Endothelial cell (in vitro differentiated cells): ENCODE data around the gene TMIGD3. TPM values are rescaled to one million over a fixed set of nuclear protein-coding genes. Genes with fewer than 3 reads are reported as not detected.

Source experiments
- DNase-seq: peaks from one replicate; pipeline ENCODE4 v3.0.0; 2021; ENCODE audit warnings: low spot score
- H3K27ac Mint-ChIP-seq: one replicate; pipeline ENCODE4 v1.8.0; 2021; ENCODE audit warnings: mixed read lengths, inconsistent platforms; ENCODE audit not compliant: unreplicated experiment
- H3K27me3 Mint-ChIP-seq: one replicate; pipeline ENCODE4 v1.8.0; 2021; ENCODE audit warnings: mild to moderate bottlenecking, moderate library complexity, mixed read lengths, inconsistent platforms; ENCODE audit not compliant: unreplicated experiment
- H3K36me3 Mint-ChIP-seq: one replicate; pipeline ENCODE4 v1.8.0; 2021; ENCODE audit warnings: mild to moderate bottlenecking, low read depth, mixed read lengths, inconsistent platforms; ENCODE audit not compliant: unreplicated experiment
- H3K4me1 Mint-ChIP-seq: one replicate; pipeline ENCODE4 v1.8.0; 2021; ENCODE audit warnings: mild to moderate bottlenecking, mixed read lengths, inconsistent platforms; ENCODE audit not compliant: unreplicated experiment
- H3K4me3 Mint-ChIP-seq: one replicate; pipeline ENCODE4 v1.8.0; 2021; ENCODE audit warnings: mild to moderate bottlenecking, mixed read lengths, inconsistent platforms; ENCODE audit not compliant: unreplicated experiment
- H3K9me3 Mint-ChIP-seq: one replicate; pipeline ENCODE4 v1.8.0; 2021; ENCODE audit warnings: mixed read lengths, inconsistent platforms; ENCODE audit not compliant: unreplicated experiment
- total RNA-seq: library from RNA; stranded (reverse); fragmentation: NEBNext Ultra II Directional; extraction: Animal tissue kit (Norgen Biotek cat#: 25700); gene quantifications from one replicate; pipeline ENCODE4 v1.2.1, GENCODE V29; 2021; ENCODE audit not compliant: unreplicated experiment
- TF ChIP-seq, protein P1 (sequence below): fragments of 200-600 bp; sonication (generic); IDR thresholded peaks from one replicate; pipeline ENCODE4 v1.5.0; 2021; ENCODE audit warnings: antibody characterized with exemption; ENCODE audit not compliant: unreplicated experiment

Gene TMIGD3
- total RNA-seq, 1 donor from 2014 or later, result 1.1 TPM

DNA sequence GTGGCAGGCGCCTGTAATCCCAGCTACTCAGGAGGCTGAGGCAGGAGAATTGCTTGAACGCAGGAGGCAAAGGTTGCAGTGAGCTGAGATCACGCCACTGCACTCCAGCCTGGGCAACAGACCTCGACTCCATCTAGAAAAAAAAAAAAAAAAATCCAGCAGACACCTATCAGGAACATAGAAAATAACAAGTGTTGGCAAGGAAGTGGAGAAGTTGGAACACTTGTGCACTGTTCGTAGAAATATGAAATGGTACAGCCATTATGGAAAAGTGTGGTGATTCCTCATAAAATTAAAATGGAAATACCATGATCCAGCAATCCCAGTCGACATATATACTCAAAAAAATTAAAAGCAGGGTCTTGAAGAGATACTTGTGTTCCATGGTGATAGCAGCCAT lies 41.7 kb downstream of the TMIGD3 start:
- DNase-seq, result no peak
- Mint-ChIP-seq H3K9me3 (no peaks in the 10 kb centered on the region), H3K36me3 (peaks cover 9% of the 10 kb centered on the region), H3K27ac (no peak overlapping the region), H3K4me1 (no peaks in the 10 kb centered on the region), H3K4me3 (no peak overlapping the region), H3K27me3 (peaks cover 1% of the 10 kb centered on the region)
- TF ChIP-seq, protein P1, sequence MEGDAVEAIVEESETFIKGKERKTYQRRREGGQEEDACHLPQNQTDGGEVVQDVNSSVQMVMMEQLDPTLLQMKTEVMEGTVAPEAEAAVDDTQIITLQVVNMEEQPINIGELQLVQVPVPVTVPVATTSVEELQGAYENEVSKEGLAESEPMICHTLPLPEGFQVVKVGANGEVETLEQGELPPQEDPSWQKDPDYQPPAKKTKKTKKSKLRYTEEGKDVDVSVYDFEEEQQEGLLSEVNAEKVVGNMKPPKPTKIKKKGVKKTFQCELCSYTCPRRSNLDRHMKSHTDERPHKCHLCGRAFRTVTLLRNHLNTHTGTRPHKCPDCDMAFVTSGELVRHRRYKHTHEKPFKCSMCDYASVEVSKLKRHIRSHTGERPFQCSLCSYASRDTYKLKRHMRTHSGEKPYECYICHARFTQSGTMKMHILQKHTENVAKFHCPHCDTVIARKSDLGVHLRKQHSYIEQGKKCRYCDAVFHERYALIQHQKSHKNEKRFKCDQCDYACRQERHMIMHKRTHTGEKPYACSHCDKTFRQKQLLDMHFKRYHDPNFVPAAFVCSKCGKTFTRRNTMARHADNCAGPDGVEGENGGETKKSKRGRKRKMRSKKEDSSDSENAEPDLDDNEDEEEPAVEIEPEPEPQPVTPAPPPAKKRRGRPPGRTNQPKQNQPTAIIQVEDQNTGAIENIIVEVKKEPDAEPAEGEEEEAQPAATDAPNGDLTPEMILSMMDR, result no peak

DNA sequence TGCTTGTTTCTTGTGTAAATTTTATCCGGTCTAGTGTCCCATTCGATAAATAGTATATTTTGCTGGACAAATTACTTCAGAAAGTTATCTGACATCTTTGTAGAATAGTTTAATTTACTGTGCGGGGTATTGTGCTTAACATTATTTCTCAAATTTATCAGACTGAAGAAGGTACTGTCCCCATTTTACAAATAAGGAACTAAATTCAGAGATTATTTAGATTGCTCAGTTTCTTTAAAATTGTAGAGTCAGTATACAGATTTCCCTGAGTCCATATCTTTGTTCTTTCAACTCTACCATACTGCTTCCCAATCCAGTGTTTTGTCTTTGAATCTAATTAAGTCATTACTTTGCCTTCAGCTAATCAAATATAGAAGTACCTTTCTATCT lies 47.8 kb downstream of the TMIGD3 start:
- Mint-ChIP-seq H3K36me3 (peaks cover 9% of the 10 kb centered on the region), H3K27me3 (no peaks in the 10 kb centered on the region), H3K27ac (no peak overlapping the region), H3K9me3 (no peaks in the 10 kb centered on the region), H3K4me3 (no peak overlapping the region), H3K4me1 (peaks cover 6% of the 10 kb centered on the region)
- no peak for DNase-seq
- TF ChIP-seq, protein P1, result no peak

DNA sequence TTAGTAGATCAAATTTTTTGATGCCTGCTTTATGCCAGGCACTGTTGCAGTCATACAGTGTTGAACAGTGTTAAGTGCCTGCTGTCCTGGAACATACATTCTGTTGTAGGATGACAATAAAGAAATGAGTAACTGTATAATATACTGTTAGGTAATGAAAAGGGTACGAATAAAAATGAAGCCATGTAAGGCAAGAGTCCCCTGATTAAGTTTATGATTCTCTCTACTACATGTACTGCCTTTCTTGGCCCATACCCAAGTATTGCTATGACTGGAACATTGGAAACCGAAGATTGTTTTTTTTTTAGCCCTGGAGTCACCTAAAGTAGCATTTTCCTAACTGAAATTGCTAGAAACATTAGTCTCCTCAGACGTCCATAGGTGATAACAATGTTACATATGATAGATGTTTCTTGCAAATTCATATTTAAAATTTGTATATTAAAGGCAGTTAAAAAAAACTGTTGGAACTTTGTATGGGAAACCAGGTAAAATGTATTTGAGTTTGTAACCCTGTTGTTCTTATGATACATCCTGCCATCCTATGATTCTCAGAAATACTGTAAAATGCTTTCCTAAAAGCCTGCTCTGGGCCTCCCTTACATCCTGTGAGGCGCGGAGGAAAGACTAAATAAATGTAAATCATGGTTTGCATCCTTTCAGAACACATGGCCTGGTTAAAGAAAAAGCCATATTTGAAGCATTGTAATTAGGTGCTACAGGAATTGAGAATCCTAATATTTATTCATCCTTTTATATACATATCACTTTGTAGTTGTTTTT lies 48.4 kb downstream of the TMIGD3 start:
- Mint-ChIP-seq H3K9me3 (no peaks in the 10 kb centered on the region), H3K36me3 (peaks cover 9% of the 10 kb centered on the region), H3K27ac (no peak overlapping the region), H3K4me3 (no peak overlapping the region), H3K4me1 (peaks cover 6% of the 10 kb centered on the region), H3K27me3 (peaks cover under 1% of the 10 kb centered on the region)
- no peak for DNase-seq
- TF ChIP-seq, protein P1, result no peak

DNA sequence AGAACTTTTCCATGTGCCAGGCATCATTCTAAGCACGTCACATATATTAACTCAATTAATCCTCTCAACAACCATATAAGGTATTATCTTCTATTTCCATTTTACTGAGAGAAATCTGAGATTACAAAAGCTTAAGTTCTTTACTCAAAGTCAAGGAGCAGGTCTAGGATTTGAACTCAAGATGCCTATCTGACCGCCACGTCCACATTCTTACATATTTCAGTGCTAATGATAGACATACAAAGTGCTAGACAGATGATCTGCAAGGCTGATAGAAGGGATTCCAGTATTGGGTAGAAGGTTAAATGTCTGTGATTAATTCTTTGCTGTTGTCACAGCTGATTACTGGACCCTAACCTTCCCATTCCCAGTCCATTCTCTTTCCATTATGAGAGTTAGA lies 49.7 kb downstream of the TMIGD3 start:
- Mint-ChIP-seq H3K36me3 (peaks cover 4% of the 10 kb centered on the region), H3K9me3 (no peaks in the 10 kb centered on the region)

DNA sequence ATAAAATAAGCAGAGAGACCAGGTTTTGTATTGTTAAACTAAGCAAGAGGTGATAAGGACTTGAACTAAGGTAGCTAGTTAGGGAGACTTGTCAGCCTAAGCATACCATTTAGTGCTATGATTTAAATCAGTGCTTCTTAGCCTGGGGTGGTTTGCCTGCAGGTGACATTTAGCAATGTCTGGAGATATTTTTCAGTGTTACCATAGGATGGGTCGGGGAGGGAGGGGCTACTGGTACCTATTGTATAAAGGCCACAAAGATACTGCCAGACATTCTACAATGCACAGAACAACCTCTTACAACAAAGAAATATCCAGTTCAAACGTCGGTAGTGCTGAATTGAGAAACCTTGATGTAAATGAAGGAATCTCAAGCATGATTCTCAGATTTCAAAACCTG lies 50.9 kb downstream of the TMIGD3 start:
- Mint-ChIP-seq H3K27ac (no peak overlapping the region), H3K36me3 (no peaks in the 10 kb centered on the region), H3K9me3 (no peaks in the 10 kb centered on the region), H3K27me3 (peaks cover 7% of the 10 kb centered on the region), H3K4me1 (peaks cover 26% of the 10 kb centered on the region), H3K4me3 (no peak overlapping the region)
- no peak for DNase-seq
- TF ChIP-seq, protein P1, result no peak

More for the DNA sequence above, 49.7 kb downstream of the TMIGD3 start:
- no peak for DNase-seq
- TF ChIP-seq, protein P1, result no peak
- Mint-ChIP-seq H3K4me3 (no peak overlapping the region), H3K27ac (peak overlapping the region; percentile 1), H3K27me3 (peaks cover 4% of the 10 kb centered on the region), H3K4me1 (peaks cover 16% of the 10 kb centered on the region)
